G401.6 (cell line): ENCODE data around the gene ZSWIM4.
"Not testable (repeated sequence)": the region's sequence is repeated elsewhere in the genome, so short reads cannot be mapped to it uniquely, and the experiment has no call there.

Source experiments
- FAIRE-seq: peaks from 2 replicates; lab custom pipeline; 2012; peaks lifted over from hg19 to GRCh38; lab: Jason Lieb, UNC

Gene ZSWIM4

DNA sequence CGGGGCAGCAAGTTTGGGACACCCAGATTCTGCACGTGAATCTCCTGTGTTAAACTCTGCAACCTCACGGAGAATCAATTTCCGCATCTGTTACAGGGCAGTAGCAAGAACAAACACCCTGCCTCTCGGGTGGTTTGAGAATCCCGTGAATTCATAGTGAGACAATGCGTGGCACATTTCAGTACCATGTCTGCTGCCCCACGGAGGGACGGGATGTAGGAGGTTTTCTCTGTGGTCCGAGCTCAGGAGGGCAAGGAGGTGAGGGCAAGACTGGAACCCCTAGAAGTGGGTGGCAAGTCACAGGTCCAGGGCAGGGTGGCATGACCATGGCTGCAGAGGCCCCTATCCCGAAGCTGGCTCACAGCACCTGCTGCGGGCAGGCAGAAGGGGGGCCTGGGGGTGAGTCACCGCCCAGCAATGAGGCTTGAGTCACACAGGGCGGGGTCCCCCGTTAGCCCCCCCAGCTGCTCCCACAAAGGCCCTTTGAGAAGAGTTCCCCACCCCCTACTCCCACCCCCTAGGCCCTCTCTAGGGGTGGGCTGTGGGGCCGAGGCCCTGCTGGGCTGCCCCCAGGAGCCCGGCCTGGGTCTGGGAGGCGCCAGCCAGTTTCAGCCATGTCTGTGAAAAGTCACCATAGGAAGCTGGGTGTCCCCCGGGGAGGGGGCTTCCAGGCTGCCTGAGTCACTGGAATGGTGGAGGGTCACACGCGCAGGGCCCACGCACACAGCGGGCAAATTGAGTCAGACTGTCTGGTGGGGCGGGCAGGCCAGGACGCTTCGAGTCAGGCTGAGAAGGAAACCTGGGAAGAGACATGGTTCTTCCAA lies 55.9 kb downstream of the ZSWIM4 start:
- no peak for FAIRE-seq

DNA sequence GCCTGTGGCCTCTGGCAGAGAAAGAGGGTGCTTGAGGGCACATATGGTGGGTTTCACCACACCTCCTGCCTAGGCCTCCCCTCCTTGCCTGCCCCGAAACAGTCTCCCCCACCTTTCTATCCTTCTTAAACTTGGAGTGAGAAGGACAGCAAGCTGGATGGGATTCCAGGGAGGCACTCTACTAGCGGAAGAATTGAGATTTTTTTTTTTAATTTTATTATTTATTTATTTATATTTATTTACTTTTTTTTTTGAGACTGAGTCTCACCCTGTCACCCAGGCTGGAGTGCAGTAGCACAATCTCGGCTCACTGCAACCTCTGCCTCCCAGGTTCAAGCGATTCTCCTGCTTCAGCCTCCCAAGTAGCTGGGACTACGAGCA lies 56.5 kb downstream of the ZSWIM4 start:
- FAIRE-seq, result not testable (repeated sequence)

DNA sequence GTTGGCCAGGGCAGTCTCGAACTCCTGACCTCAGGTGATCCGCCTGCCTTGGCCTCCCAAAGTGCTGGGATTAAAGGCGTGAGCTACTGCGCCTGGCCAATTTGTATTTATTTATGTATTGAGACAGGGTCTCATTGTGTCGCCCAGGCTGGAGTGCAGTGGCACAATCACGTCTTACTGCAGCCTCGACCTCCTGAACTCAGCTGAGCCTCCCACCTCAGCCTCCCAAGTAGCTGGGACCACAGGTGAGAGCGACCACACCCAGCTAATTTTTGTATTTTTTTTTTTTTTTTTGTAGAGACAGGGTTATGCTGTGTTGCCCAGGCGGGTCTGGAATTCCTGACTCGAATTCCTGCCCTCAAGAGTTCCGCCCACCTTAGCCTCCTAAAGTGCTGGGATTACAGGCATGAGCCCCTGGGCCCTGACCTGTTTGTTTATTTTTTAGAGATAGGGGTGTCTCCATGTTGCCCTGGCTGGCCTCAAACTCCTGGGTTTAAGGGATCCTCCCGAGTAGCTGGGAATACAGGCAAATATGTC lies 57.0 kb downstream of the ZSWIM4 start:
- FAIRE-seq, result peak; percentile 36

DNA sequence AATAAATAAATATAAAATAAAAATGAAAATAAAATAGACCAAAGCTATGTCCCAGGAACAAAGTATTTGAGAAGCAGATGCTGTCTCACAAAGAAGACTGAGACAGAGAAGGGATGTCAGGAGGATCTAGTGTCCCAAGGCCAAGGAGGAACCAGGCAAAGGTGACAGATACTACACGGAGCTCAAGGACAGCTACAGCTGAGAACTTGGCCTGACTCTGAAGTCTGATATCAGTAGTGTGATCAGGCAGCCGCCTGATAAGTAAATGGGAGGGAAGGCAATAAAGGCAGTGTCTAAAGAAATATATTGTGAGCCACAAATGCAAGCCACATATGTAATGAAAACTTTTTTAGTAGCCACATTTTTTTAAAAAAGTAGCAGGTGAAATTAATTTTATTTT lies 61.3 kb downstream of the ZSWIM4 start:
- FAIRE-seq, result no peak

DNA sequence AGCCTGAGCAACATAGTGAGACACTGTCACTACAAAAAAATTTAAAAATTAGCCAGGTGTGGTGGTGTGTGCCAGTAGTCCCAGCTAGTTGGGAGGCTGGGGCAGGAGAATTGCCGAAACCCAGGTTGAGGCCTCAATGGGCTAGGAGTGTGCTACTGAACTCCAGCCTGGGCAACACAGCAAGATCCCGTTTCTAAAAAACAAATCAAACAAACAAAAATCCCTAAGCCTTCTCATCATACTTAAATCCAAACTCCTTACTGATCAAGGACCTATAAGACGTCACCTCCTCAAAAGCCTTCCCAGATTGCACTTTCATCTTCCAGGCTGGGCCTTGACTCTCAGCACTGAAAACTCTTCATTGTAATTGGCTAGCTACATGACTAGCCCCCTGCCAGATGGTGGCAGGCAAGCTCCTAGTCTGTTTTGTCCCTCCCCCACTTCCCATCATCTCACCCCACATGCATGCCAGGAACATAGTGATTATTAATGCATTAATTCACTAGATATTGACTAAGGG lies 64.2 kb downstream of the ZSWIM4 start:
- FAIRE-seq, result no peak

DNA sequence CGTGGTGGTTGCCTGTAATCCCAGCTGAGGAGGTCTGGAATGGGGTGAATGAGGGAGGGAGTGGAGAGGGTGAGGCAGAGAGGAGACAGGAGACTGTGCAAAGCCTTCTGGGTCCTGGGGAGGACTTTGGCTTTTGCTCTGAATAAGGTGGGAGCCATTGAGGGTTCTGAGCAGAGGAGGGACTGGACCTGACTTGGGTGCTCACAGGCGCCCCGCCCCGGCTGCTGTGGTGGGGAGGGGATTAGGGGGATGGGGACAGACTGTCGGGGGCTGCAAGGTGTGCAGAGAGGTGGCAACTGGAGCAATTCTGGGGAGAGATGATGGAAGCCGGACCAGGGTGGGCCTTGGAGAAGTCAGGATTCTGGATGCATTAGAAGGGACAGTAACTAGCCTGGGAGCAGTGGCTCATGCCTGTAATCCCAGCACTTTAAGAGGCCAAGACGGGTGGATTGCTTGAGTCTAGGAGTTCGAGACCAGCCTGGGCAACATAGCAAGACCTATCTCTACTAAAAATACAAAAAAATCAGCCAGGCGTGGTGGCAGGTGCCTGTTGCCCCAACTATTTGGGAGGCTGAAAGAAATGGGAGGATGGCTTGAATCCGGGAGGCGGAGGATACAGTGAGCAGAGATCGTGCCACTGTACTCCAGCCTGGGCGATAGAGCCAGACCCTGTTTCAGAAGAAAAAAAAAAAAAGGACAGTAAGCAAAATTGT lies 65.6 kb downstream of the ZSWIM4 start:
- FAIRE-seq, result no peak

DNA sequence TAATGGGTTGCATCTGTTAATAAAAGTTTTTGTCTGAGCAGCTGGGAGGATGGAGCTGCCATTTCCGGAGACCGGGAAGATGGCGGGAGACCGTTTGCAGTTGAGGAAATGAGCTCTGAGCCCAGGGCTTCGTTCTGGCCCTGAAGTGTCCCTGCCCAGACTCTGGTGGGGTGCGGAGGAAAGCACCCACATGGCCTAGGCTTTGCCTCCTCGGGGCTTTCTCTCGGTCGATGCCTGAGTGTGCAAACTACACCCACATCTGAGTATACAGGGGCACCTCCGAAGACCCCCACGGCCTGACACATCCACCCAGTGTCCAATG lies 66.1 kb downstream of the ZSWIM4 start:
- FAIRE-seq, result no peak

DNA sequence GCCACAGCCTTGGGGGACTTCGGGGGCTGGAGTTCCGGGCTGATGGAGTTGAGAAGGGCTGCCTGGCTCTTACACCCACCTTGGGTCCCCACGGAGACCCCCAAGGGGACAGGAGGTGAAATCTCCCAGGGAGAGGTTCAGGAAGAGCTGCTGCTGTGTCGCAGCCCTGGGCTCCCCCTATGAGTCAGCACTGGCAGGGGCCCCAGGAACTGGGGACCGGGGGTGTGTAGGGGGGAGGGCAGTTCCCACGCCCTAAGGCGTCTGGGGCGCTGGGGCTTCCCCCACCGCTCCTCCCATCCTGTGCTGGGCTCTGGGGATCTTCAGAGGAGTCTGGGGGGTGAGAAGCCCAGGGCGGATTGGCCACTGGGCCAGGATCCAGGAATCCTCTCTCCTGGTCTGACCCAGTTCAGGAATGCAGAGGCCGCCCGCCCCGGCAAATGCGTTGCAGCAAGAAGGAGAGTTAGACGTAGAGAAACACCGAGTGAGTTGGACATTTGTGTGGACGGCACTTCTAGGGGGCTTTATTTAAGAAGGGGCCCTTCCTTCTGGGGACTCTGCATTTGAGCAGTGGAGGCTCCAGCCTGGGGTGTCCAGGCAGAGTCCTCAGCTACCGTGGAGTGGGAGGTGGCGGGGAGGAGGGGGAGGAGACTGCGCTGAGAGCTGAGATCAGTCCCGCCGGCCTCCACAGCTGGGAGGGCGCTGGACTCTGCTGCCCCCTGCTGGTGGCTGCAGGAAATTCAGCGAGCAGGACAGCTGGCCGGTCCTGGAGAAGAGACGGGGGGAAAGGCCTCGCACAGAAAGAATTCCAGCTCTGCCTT lies 66.7 kb downstream of the ZSWIM4 start:
- FAIRE-seq, result peak; percentile 93

DNA sequence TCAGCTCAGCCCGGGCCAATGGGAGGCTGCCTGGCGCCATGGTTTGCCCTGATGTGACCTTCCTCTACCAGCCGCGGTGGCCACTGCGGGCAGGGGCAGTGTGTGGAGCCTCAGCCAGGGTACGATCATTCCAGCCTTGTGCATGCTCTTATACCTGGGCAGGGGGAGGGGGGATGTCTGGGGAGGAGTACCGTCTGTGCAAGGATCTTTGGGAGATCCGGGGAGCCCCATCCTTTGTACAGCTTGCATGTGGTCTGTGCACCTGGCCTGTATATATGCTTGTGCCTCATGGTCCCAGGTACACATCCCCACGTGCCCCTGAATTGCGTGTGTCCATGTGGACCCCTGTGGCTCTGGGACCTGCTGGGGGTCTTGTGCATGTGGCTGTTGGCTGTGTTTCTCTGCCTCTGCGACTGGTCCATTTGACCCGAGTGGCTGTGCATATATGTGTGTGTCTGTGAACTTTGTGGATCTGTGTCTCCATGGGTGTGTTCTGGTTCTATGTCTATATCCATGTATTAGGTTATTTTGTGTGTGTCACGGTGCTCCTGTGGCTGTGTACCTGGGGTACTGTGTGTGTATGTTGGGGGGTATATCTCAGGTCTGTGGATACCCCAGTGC lies 68.9 kb downstream of the ZSWIM4 start:
- FAIRE-seq, result no peak

DNA sequence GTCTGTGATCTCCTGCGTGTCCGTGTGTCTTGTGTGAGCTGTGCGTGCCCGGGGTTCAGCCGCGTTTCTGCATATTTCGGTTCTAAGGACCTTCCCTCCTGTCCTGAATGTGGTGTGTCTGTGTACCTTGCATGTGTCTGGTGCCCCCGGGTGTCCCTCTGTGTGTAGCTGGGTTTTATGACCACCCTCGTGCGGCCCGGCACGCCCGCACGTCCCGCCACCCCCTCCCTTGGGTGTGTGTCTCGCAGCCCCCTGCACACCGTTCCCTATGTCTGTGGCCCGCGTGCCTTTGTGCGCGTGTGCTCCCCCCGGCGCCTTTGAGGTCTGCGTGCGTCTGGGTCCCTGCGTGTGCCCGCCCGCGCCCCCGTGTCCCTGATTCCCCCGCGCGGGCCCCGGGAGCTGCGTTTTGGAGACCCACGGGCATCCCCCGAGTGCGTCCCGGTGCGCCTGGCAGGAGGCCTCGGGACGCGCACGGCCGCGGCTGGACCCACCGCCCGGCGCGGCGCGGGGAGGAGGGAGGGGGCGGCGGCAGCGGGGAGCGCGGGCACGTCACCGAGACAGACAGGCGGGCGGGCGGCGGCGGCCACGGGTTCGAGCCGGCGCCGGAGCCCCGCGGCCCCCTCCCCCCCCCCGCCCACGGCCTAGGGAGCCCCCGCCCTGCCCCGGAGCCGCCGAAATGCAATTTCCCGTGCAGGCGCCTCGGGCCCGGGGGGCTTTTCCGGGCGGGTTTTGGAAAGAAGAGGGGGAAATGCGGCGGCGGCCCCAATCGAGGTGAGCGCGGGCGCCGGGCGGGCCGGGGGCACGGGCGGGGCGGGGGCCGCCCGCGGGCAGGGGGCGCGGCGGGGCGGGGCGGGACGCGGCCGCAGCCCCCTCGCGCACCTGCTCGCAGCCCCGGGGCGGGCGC lies 69.7 kb downstream of the ZSWIM4 start:
- FAIRE-seq, result no peak

DNA sequence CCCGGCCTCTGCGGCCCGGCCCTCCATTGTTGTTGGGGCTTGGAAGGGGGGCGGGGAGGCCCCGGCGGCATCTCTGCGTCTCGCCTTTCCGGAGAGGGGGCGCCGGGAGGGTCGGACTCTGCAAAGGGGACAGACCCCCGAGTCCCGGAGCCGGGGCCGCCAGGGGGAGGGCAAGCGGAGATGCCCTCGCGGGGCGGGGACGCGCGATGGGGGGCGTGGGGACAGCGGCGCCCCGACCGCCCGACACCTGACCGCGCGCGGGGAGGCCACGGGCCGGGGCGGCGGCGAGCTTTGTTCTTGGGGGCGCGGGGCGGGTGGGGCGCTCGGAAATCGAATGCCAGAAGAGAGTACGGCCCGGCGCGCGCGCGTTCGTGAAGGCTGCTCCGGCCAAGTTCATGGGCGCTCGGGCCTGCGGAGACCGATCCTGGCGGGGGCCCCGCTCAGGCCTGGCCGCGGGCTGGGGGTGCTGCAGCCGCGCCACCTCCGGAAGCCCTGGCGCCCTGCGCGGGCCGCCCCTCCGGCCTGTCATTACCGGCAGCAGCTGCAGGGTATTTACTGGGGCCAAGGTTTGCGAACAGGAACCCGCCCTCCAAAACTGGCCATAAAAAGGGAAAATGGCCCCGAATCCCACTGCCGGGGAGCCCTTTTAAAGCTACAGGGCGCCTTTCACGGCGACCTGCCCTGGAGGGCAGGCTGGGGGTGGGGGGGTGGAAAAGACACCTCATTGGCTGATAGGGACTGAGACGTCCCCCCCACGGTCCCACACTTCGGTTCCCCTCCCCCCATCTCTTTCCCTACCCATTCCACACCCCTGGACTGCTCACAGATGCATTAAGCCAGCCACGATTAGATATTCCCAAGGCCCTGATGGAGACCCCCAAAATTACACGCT lies 70.6 kb downstream of the ZSWIM4 start:
- FAIRE-seq, result no peak

DNA sequence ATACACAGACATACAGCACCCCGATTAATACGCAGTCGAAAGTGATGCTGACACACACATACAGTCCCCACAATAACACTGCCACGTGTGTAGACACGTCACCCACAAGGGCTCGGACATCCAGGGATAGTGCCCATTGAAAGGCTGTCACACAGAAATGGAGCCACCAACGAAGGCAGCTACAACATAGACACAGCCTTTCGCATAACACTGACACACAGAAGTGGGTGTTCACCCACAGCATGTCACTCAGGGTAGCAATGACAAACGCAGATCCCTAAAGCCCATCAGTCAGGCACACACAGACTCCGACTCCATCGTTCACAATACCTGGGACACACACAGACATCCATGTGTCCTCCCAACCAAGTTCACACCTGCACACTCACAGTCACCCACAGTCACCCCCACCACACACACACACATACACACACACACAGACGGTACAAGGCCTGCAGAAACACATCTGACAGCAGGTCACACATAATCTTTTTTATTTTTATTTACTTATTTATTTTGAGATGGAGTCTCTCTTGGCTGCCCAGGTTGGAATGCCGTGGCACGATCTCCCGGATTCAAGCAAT lies 71.3 kb downstream of the ZSWIM4 start:
- no peak for FAIRE-seq

DNA sequence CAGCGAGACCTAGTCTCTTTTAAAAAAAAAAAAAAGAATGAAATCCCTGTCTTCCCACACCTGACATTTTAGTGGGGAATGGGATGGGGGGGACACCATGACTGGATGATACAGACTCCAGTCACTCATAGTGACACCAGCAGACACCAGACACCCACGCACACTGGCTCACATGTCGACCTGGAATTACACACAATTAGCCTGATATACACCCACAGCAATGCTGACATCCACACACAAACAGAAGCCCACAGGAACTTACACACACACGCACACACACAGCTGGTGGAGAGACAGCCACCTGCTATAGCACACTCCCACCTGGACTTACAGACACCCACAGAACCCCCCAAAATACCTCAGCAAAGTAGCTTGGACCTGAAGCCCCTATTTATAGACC lies 73.4 kb downstream of the ZSWIM4 start:
- FAIRE-seq, result no peak

DNA sequence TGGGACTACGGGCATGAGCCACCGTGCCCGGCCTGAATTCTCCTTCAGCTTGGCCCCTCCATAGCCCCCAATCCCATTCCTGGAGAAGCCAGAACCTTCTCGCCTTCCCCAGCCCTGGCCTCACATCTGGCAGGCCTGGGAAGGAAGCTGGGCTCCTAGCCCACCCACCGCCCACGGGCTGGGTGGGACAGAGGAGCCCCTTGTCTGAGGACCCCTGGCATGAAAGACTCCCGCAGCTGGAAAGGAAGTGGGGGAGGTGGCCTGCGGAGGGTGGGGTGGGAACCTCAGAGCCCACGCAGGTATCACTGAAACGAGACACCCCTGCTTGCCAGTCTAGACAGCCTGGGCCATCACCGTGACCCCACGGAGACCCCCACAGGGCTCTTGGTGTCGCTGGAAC lies 74.0 kb downstream of the ZSWIM4 start:
- FAIRE-seq, result no peak

DNA sequence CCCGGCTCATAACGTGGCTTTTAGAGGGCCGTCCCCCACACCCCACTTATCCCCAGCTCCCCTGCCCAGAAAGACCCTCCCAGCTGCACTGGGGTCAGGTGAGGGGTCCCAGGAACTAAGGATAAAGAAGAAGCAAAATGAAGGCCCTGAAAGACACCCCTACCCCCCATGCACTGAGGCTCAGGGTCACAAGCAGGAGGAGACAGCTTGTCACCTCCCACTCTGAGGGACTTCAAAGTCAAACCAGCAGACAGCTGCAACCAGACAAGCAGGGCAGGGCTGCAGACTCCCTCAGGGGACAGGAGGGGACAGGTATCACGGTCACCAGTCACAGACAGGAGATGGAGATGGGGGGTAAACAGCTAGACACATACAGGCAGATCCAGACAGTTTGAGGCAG lies 75.6 kb downstream of the ZSWIM4 start:
- FAIRE-seq, result no peak

DNA sequence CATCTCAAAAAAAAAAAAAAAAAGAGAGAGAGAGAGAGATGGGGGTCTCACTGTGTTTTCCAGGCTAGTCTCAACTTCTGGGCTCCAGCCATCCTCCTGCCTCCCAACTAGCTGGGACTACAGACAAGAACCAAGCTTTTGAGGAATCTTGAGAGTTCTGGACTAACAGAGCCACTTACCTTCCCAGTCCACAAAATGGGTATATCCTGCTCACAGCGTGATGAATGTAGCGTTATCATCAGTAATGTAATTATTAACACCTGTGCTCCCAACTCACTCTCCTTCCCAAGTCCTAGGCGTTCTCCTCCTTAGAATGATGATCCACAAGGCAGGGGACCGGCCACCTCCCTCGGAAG lies 77.1 kb downstream of the ZSWIM4 start:
- FAIRE-seq, result no peak

DNA sequence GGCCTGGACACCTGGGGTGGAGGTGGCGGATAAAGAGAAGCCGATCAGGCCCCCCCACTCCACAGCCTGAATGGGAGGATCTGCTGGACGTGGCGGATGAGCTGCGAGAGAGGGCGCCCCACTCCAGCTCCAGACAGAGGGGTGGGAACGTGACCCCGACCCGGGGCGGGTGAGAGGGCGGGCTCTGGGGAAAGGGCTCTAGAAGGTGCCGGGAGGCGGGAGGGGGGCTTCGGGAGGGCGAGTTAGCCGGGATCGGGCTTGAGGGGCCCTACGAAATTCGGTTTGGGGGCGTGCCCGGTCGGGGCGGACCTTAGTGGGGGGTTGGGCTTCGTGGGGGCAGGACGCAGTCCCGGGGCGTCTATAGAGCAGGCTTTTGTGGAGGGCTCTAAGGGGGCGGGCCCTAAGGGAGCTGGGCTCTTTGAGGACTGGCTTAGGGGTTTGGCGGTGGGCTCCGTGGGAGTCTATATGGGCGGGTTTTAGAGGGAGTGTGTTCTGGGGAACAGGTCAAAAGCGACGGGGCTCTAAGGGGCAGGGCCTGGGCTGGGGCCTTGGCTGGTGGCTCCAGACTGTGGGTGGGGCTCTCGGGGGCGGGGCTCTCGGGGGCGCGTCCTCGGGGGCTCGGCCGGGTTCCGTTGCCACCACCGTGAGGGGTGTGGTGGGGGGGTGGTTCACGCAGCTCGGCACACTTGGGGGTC lies 77.6 kb downstream of the ZSWIM4 start:
- FAIRE-seq, result no peak

DNA sequence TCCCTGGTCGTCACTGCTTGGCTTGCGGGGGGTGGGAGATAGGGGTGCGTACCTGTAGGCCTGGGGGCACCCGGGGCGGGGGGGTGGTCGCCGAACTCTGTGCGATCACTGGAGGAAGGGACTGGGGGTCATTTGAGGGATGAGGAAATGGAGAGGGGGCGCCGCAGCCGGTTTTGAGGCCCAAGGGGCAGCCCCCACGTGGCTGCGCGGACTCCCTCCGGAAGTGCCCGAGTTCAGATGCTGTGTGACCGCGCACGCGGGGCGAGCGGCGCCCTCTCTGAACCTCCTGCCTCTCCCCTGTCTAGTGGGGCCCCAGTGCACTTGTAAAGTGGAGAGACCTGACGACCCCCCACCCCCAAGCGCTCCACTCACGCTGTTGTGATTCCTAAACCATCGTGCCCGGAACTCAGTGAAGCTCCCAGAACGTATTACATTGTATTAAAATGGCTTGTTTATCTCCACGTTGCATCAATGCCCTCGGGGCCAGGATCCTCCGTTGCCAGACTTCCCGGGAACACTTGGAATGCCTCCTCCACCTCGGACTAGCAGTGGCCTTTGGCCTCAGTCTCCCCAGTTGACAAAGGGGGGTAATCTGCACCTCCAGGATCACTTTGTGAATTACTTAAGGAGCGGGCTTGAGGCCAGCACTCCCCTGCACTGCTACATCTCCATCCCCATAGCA lies 78.7 kb downstream of the ZSWIM4 start:
- no peak for FAIRE-seq

DNA sequence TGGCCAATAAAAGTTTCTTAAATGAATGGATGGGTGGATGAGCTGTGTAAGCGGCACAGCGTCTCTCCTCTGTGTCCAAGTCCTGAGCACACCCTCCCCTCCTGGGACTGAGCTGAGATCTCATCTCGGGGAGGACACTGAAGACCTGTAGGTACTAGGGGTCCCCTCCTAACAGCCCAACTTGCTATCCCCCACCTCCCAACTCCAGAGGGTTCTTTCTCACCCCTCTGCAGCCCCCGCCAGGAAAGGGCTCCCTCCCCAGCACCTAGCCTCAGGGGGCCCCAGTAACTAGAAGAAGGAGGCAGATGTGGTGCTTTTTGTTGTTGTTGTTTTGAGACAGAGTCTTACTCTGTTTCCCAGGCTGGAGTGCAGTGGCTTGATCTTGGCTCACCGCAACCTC lies 80.6 kb downstream of the ZSWIM4 start:
- FAIRE-seq, result no peak
